Measurements from ENCODE around the gene AQP10. TPM values are rescaled to one million over a fixed set of nuclear protein-coding genes. Genes with fewer than 3 reads are reported as not detected.

The AQP10 gene
- total RNA-seq, 1 donor from 2014 or later = 0.64 TPM

DNA sequence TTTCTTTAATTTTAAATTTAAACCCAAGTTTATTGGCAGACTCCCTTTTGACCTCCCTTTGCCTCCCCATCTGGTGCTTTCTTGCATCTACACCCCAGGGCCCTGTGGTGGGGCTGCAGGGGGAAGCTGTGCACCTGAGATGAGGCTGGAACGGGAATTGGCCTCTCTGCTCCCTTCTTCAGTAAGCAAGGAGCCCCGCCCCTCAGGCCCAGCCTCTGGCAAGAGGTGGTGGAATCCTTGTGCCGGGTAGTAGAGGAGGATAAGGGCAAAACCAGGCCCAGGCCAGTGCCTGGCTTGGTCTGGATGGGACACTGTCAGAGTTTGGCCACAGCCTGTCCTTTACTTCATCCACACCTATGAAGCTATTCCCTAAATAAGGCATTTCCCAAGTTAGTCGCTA lies 29.5 kb downstream of the AQP10 start:
- Histone ChIP-seq H3K27me3 (no peaks in the 10 kb centered on the region), H3K9me3 (no peaks in the 10 kb centered on the region), H3K27ac (no peak overlapping the region), H3K36me3 (peaks cover 39% of the 10 kb centered on the region), H3K4me3 (no peak overlapping the region), H3K4me1 (peaks cover 32% of the 10 kb centered on the region)
- DNase-seq = no peak
- intact Hi-C loops (cut with DNase I) = no loop called here
- ATAC-seq = no peak
- TF ChIP-seq, protein P1, sequence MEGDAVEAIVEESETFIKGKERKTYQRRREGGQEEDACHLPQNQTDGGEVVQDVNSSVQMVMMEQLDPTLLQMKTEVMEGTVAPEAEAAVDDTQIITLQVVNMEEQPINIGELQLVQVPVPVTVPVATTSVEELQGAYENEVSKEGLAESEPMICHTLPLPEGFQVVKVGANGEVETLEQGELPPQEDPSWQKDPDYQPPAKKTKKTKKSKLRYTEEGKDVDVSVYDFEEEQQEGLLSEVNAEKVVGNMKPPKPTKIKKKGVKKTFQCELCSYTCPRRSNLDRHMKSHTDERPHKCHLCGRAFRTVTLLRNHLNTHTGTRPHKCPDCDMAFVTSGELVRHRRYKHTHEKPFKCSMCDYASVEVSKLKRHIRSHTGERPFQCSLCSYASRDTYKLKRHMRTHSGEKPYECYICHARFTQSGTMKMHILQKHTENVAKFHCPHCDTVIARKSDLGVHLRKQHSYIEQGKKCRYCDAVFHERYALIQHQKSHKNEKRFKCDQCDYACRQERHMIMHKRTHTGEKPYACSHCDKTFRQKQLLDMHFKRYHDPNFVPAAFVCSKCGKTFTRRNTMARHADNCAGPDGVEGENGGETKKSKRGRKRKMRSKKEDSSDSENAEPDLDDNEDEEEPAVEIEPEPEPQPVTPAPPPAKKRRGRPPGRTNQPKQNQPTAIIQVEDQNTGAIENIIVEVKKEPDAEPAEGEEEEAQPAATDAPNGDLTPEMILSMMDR (IDR thresholded peaks at IDR 0.05) = no peak

DNA sequence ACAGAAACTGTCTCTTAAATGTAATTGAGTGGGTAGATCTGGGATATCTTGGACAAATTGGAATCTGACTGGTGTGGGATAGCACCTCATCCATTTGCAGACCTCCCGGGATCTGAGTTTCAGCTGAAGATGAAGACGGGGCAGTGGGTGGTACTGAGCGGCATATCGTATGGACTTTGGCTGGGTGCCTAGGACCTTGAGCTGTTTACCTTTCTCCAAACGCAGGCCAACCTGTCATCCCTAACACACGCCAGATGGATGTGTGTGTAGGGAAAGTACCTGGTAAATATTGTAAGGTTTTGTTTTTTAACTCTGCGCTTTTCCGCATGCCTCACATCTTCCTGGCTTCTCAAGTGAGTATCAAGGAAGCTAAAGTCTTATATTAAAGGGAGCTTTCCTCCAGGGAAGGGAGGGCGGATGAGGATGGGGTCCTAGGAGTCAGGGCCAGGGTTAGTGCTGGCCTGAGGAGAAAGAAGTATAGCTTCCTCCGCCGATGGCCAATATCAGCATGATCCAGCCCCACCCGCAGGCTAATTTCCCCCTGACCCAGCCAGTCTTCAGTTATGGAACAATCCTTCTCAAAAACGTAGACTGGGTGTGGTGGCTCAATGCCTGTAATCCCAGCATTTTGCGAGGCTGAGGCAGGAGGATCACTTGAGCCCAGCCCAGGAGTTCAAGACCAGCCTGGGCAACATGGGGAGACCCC lies 30.6 kb downstream of the AQP10 start:
- no peak for ATAC-seq
- no peaks in the 10 kb centered on the region for H3K9me3 ChIP-seq
- no peaks in the 10 kb centered on the region for H3K27me3 ChIP-seq
- no peak overlapping the region for H3K4me3 ChIP-seq
- no peak for DNase-seq
- peaks cover 27% of the 10 kb centered on the region for H3K36me3 ChIP-seq
- H3K27ac ChIP-seq = no peak overlapping the region
- intact Hi-C loops (cut with DNase I) = no loop called here
- TF ChIP-seq, protein P1 (IDR thresholded peaks at IDR 0.05) = no peak
- peaks cover 32% of the 10 kb centered on the region for H3K4me1 ChIP-seq

DNA sequence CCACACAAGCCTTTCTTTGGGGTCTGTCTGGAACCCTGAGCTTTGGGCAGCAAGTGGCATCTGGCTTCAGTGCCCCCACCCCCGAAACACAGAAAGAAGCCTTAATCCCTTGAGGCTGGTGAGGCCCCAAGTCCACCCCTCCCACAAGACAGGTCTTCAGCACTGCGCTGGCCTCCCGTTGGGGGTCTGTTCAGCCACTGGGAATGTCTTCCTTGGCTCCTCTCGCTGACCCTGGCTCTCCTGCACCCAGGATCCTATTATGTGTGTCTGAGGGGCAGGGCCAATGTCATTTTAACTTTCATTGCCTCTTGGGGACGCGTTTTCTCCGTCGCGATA lies 31.3 kb downstream of the AQP10 start:
- DNase-seq (no peak), ATAC-seq (no peak)
- TF ChIP-seq, protein P1 (IDR thresholded peaks at IDR 0.05) = no peak
- no peaks in the 10 kb centered on the region for H3K9me3 ChIP-seq
- peaks cover 20% of the 10 kb centered on the region for H3K36me3 ChIP-seq
- no peaks in the 10 kb centered on the region for H3K27me3 ChIP-seq
- H3K27ac ChIP-seq = peak overlapping the region; percentile 77
- H3K4me3 ChIP-seq = peak overlapping the region; percentile 45
- peaks cover 32% of the 10 kb centered on the region for H3K4me1 ChIP-seq
- intact Hi-C loops (cut with DNase I) = no loop called here

DNA sequence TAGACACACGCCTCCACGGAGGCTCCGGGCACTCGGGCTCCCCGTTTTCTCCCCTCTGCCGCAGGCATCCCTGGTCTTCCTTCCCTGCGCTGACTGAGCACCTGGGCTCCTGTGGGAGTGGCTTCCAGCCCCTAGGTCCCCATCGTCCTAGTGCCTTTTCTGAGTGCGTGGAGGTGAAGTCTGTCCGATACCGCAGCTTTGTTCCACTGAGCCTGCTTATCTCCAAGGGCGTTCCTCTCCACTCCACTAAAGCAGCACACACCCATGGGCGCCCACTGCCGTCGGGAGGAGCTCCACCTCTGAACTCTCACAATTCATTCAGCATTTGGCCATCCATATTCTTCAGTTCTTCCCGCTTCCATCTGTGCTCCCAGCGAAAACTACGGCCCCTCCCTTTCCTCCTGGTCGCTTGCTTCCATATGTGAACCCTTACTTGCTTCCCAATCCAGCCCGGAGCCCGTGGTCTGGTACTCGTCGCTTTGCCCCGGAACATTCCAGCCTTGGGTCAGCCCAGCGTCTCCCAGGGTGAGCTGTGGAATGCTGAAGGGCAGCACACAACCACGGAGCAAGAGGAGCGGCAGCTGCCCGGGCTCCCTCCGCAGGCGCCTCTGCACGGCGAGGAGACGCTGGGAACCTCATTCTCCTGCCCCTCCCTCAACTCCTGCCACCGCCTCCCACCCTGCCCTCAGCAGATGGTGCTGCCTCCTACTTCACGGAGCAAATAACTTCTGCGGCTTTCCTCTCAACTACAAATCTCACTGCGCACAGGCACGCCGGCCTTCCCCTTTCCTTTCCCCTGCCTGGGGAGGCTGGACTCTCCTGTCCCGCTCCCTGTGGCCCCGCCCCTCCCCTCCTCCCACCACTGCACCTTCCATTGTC lies 31.9 kb downstream of the AQP10 start:
- intact Hi-C loops (cut with DNase I) = no loop called here
- ATAC-seq = peak; percentile 85
- peaks cover 16% of the 10 kb centered on the region for H3K36me3 ChIP-seq
- H3K9me3 ChIP-seq = no peaks in the 10 kb centered on the region
- TF ChIP-seq, protein P1 (IDR thresholded peaks at IDR 0.05) = no peak
- peak overlapping the region; percentile 77 for H3K27ac ChIP-seq
- DNase-seq = peak; percentile 83
- no peaks in the 10 kb centered on the region for H3K27me3 ChIP-seq
- H3K4me3 ChIP-seq = peak overlapping the region; percentile 45
- H3K4me1 ChIP-seq = peaks cover 28% of the 10 kb centered on the region

DNA sequence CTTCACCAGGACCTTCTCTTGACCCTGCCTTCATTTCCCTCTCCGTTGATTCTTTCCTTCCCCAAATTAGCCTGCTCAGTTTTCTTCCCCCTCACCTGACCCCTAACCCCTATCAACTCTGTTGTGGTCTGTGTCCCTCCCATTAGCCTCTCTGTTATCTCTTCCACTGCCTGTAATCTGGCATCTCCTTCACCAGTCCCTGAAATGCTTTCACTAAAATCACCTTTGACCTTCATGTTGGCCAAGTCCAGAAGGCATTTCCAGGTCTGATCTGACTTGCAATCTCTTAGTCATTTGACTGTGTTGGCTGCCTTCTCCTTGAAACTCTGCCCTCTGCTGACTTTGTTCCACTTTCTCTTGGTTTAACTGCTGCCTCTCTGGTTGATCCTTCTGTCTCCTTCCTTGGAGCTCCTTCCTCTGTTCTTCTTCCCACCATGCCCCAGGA lies 32.6 kb downstream of the AQP10 start:
- intact Hi-C loops (cut with DNase I) = no loop called here
- peaks cover 28% of the 10 kb centered on the region for H3K4me1 ChIP-seq
- peak overlapping the region; percentile 77 for H3K27ac ChIP-seq
- H3K4me3 ChIP-seq = peak overlapping the region; percentile 45
- H3K27me3 ChIP-seq = no peaks in the 10 kb centered on the region
- TF ChIP-seq, protein P1 (IDR thresholded peaks at IDR 0.05) = peak; percentile 24
- no peak for DNase-seq
- peaks cover 14% of the 10 kb centered on the region for H3K36me3 ChIP-seq
- ATAC-seq = peak; percentile 59
- H3K9me3 ChIP-seq = no peaks in the 10 kb centered on the region

All from upper lobe of right lung (tissue), 1 donor.